ENCODE data around the gene RTN4RL2.
A peak's percentile ranks its signal among the peaks of the same experiment; 100 is the strongest.

Gene RTN4RL2

GRCh38 chr11:57460022-57460757, at the start of gene RTN4RL2:
Gene RTN4RL2, plus strand, starts transcription at chr11:57460528. Its CDS starts 338 bp downstream, at chr11:57460866.
- no peaks in the 10 kb centered on the region for H4K20me1 ChIP-seq (ENCODE audit: insufficient read depth)
- no peaks in the 10 kb centered on the region for H3K79me2 ChIP-seq (ENCODE audit: insufficient read depth, low read depth)
- no peaks in the 10 kb centered on the region for H3K36me3 ChIP-seq (ENCODE audit: insufficient read depth)
- H3K4me3 ChIP-seq (IDR thresholded peaks at IDR 0.05; ENCODE audit: insufficient read depth, low read depth, low read length), result no peak within 1 kb of the TSS
- peak; percentile 27; the same call in 1 of the 2 replicates for TF ChIP-seq CTCF (conservative IDR thresholded peaks at IDR 0.05; ENCODE audit: low read depth, low read length)
- H2AFZ ChIP-seq (ENCODE audit: low read depth), result peak within 1 kb of the TSS; percentile 66
- H3K9ac ChIP-seq, result peak within 1 kb of the TSS; percentile 68; the same call in 1 of the 2 replicates
- peaks cover 19% of the 10 kb centered on the region for H3K27me3 ChIP-seq (ENCODE audit: insufficient read depth, low read depth)
- peak within 1 kb of the TSS; percentile 85 for H3K4me2 ChIP-seq
- peaks cover 16% of the 10 kb centered on the region for H3K4me1 ChIP-seq (ENCODE audit: low read depth, poor library complexity, severe bottlenecking)
- H3K27ac ChIP-seq, result no peak within 1 kb of the TSS

GRCh38 chr11:57413681-57414080, 46.6 kb upstream of the RTN4RL2 start:
- no peaks in the 10 kb centered on the region for H3K4me1 ChIP-seq (ENCODE audit: low read depth, poor library complexity, severe bottlenecking)
- TF ChIP-seq CTCF (conservative IDR thresholded peaks at IDR 0.05; ENCODE audit: low read depth, low read length), result no peak
- H3K27me3 ChIP-seq (ENCODE audit: insufficient read depth, low read depth), result no peaks in the 10 kb centered on the region
- H3K27ac ChIP-seq, result no peak overlapping the region
- no peak overlapping the region for H3K4me3 ChIP-seq (IDR thresholded peaks at IDR 0.05; ENCODE audit: insufficient read depth, low read depth, low read length)
- no peak overlapping the region for H3K4me2 ChIP-seq
- H3K36me3 ChIP-seq (ENCODE audit: insufficient read depth), result no peaks in the 10 kb centered on the region
- no peaks in the 10 kb centered on the region for H3K79me2 ChIP-seq (ENCODE audit: insufficient read depth, low read depth)
- no peak overlapping the region for H3K9ac ChIP-seq
- H4K20me1 ChIP-seq (ENCODE audit: insufficient read depth), result no peaks in the 10 kb centered on the region
- no peak overlapping the region for H2AFZ ChIP-seq (ENCODE audit: low read depth)

DNA sequence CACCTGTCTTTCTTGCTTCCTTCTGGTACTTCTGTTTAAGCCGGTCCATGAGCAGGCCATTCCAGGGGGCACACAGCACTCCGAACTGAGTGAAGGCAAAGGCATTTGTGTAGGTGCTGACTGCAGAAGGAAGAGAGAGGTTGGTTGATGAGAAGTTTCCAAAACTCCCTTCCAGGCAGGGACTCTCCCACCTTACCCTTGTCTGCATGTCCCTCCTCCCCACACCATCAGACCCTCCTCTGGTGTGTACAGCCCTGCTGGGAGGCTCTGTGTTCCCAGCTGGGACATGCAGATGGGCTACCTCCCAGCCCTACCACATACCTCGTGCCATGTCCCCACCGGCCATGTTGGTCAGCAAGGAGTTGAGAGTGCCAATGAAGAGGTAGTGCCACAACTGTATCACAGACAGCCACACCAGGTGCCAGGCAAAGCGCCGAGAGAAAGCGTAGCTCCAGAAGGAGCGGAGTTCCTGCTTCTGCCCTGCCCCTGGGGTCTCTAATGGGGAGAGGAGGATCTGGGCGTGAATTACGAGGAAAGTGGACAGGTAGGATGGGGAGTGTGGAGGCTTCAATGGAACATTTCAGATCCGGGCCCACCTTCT, 45.6 kb upstream of the RTN4RL2 start:
- no peak for TF ChIP-seq CTCF (conservative IDR thresholded peaks at IDR 0.05; ENCODE audit: low read depth, low read length)
- no peak overlapping the region for H3K27ac ChIP-seq
- no peaks in the 10 kb centered on the region for H3K79me2 ChIP-seq (ENCODE audit: insufficient read depth, low read depth)
- no peak overlapping the region for H3K9ac ChIP-seq
- H4K20me1 ChIP-seq (ENCODE audit: insufficient read depth), result no peaks in the 10 kb centered on the region
- no peak overlapping the region for H3K4me2 ChIP-seq
- H3K4me1 ChIP-seq (ENCODE audit: low read depth, poor library complexity, severe bottlenecking), result no peaks in the 10 kb centered on the region
- no peaks in the 10 kb centered on the region for H3K27me3 ChIP-seq (ENCODE audit: insufficient read depth, low read depth)
- no peaks in the 10 kb centered on the region for H3K36me3 ChIP-seq (ENCODE audit: insufficient read depth)
- H2AFZ ChIP-seq (ENCODE audit: low read depth), result no peak overlapping the region
- H3K4me3 ChIP-seq (IDR thresholded peaks at IDR 0.05; ENCODE audit: insufficient read depth, low read depth, low read length), result no peak overlapping the region

DNA sequence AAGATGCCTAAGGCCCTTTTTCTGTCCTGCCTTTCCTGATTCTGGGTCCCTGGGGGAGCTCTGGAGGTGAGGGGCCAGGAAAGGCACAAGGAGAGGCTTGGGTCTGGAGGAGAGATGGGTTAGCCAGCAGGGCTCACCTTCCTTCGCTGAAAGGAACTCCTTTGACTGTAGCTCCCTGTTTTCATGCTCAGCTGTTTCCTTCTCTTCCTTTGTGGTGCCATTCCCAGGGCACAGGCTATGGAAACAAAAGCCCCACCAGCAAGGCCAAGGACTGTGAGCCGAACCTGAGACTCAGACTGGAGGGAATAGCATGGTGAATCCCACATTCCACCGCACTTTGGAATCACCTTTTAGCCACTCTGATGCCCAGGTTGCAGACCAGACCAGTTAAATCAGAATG, 43.9 kb upstream of the RTN4RL2 start:
- Histone ChIP-seq H2AFZ (ENCODE audit: low read depth) (no peak overlapping the region), H3K79me2 (ENCODE audit: insufficient read depth, low read depth) (no peaks in the 10 kb centered on the region), H3K4me3 (IDR thresholded peaks at IDR 0.05; ENCODE audit: insufficient read depth, low read depth, low read length) (no peak overlapping the region), H3K4me2 (no peak overlapping the region), H3K4me1 (ENCODE audit: low read depth, poor library complexity, severe bottlenecking) (no peaks in the 10 kb centered on the region), H3K27me3 (ENCODE audit: insufficient read depth, low read depth) (no peaks in the 10 kb centered on the region), H3K36me3 (ENCODE audit: insufficient read depth) (no peaks in the 10 kb centered on the region), H4K20me1 (ENCODE audit: insufficient read depth) (no peaks in the 10 kb centered on the region), H3K27ac (no peak overlapping the region), H3K9ac (no peak overlapping the region)
- no peak for TF ChIP-seq CTCF (conservative IDR thresholded peaks at IDR 0.05; ENCODE audit: low read depth, low read length)

All from KMS-11 (cell line).